H1 (cell line): Measurements from ENCODE around the gene SERPINE2. TPM values are rescaled to one million over a fixed set of nuclear protein-coding genes. Genes with fewer than 3 reads are reported as not detected.

Experiments used
- CTCF ChIA-PET: fragments of 300-600 bp; sonication (Branson Sonifier 250); formaldehyde crosslinking; loops from one replicate; lab custom pipeline; 2021; ENCODE audit not compliant: partially characterized antibody; lab: Charles Lee
- POLR2A ChIA-PET: fragments of 300-600 bp; sonication (Branson Sonifier 250); formaldehyde crosslinking; loops from one replicate; lab custom pipeline; 2021; ENCODE audit warnings: inconsistent platforms; ENCODE audit not compliant: partially characterized antibody; lab: Charles Lee
- DNase-seq, 2 experiments: peaks; one replicate each; pipeline versions ENCODE4 v3.0.0 to v3.0.0-alpha.2; 2010 to 2022; ENCODE audit warnings: low spot score in 2 of 2, low read depth in 1 of 2, mixed read lengths in 1 of 2
- FAIRE-seq: peaks from 2 replicates; lab custom pipeline; 2011; peaks lifted over from hg19 to GRCh38; lab: Jason Lieb, UNC
- H2AFZ ChIP-seq: 2 replicates; pipeline ENCODE4 v1.8.1; 2012; ENCODE audit warnings: low read length, inconsistent platforms
- H2AK5ac ChIP-seq: 2 replicates; pipeline ENCODE4 v1.6.1; 2013; ENCODE audit warnings: low read depth, low read length
- H2BK120ac ChIP-seq: replicated peaks from 2 replicates; pipeline ENCODE3; 2013; ENCODE audit warnings: low read depth, low read length, inconsistent platforms
- H2BK12ac ChIP-seq: 2 replicates; pipeline ENCODE4 v1.6.1; 2013; ENCODE audit warnings: low read depth, low read length
- H2BK15ac ChIP-seq: 2 replicates; pipeline ENCODE4 v1.6.1; 2013; ENCODE audit warnings: low read length
- H2BK20ac ChIP-seq: 2 replicates; pipeline ENCODE4 v1.6.1; 2013; ENCODE audit warnings: low read length
- H2BK5ac ChIP-seq: 2 replicates; pipeline ENCODE4 v1.6.1; 2013; ENCODE audit warnings: low read depth, low read length
- H3K14ac ChIP-seq: 2 replicates; pipeline ENCODE4 v1.6.1; 2013; ENCODE audit warnings: inconsistent platforms; ENCODE audit not compliant: insufficient read length
- H3K18ac ChIP-seq: 2 replicates; pipeline ENCODE4 v1.6.1; 2013; ENCODE audit warnings: low read length; ENCODE audit errors: extremely low read depth
- H3K23ac ChIP-seq: 2 replicates; pipeline ENCODE4 v1.6.1; 2013; ENCODE audit warnings: inconsistent platforms; ENCODE audit not compliant: insufficient read length
- H3K23me2 ChIP-seq: 2 replicates; pipeline ENCODE4 v1.6.1; 2013; ENCODE audit warnings: low read depth, low read length
- H3K27ac ChIP-seq: 2 replicates; pipeline ENCODE4 v1.6.1; 2011; ENCODE audit warnings: low read depth, low read length, inconsistent platforms
- H3K27me3 ChIP-seq, 4 experiments: replicated peaks in 1 of 4; 1 replicate in 1 of 4; 2 replicates in 3 of 4; pipeline versions ENCODE4 v1.6.1 to v1.8.1; 2011 to 2013; ENCODE audit warnings: low read length in 3 of 4, mild to moderate bottlenecking in 3 of 4, inconsistent platforms in 2 of 4, mixed read lengths in 2 of 4, moderate library complexity in 1 of 4; ENCODE audit not compliant: control insufficient read depth in 3 of 4, insufficient read depth in 3 of 4; ENCODE audit errors: extremely low read depth in 1 of 4
- H3K36me3 ChIP-seq, 4 experiments: 2 replicates each; pipeline versions ENCODE4 v1.6.1 to v1.8.1; 2011 to 2013; ENCODE audit warnings: mild to moderate bottlenecking in 4 of 4, low read length in 3 of 4, moderate library complexity in 2 of 4, control low read depth in 1 of 4, inconsistent platforms in 1 of 4; ENCODE audit not compliant: insufficient read depth in 4 of 4, control insufficient read depth in 2 of 4
- H3K4ac ChIP-seq: replicated peaks from 2 replicates; pipeline ENCODE3; 2013; ENCODE audit warnings: low read length, low read depth, mixed read lengths, inconsistent platforms; ENCODE audit not compliant: insufficient read length
- H3K4me1 ChIP-seq, 4 experiments: replicated peaks in 1 of 4; 1 replicate in 1 of 4; 2 replicates in 3 of 4; pipeline versions ENCODE4 v1.6.1 to v1.8.1; 2011 to 2013; ENCODE audit warnings: low read length in 3 of 4, inconsistent platforms in 2 of 4, mixed read lengths in 1 of 4; ENCODE audit not compliant: insufficient read depth in 4 of 4, control insufficient read depth in 3 of 4
- H3K4me2 ChIP-seq, 2 experiments: 2 replicates each; pipeline versions ENCODE4 v1.6.1 to v1.8.1; 2011 to 2013; ENCODE audit warnings: low read depth in 2 of 2, low read length in 2 of 2, control low read depth in 1 of 2, inconsistent platforms in 1 of 2, mild to moderate bottlenecking in 1 of 2; ENCODE audit not compliant: insufficient read depth in 1 of 2
- H3K4me3 ChIP-seq, 4 experiments: fragments of 200-600, 300-600 bp in 1 of 4; sonication (generic), shearing (Covaris generic), sonication (Bioruptor Twin) in 1 of 4; 2 replicates each; pipeline versions ENCODE4 v1.5.1 to v1.8.1; 2011 to 2016; ENCODE audit warnings: low read length in 4 of 4, low read depth in 3 of 4, control low read depth in 2 of 4, inconsistent platforms in 2 of 4, mild to moderate bottlenecking in 2 of 4, mixed read lengths in 1 of 4, moderate library complexity in 1 of 4; ENCODE audit not compliant: insufficient read depth in 2 of 4; ENCODE audit errors: extremely low read depth in 1 of 4
- H3K56ac ChIP-seq: replicated peaks from 2 replicates; pipeline ENCODE3; 2013; ENCODE audit warnings: low read depth, mild to moderate bottlenecking, mixed read lengths, low read length, inconsistent platforms; ENCODE audit not compliant: insufficient read length
- H3K79me1 ChIP-seq: 2 replicates; pipeline ENCODE4 v1.6.1; 2013; ENCODE audit warnings: low read depth, low read length, control low read depth
- H3K79me2 ChIP-seq, 2 experiments: 2 replicates each; pipeline versions ENCODE4 v1.6.1 to v1.8.1; 2012 to 2013; ENCODE audit warnings: low read length in 2 of 2, mild to moderate bottlenecking in 2 of 2, inconsistent platforms in 1 of 2; ENCODE audit not compliant: insufficient read depth in 2 of 2, control insufficient read depth in 1 of 2
- H3K9ac ChIP-seq, 4 experiments: replicated peaks in 1 of 4; 1 replicate in 1 of 4; 2 replicates in 3 of 4; pipeline versions ENCODE4 v1.6.1 to v1.8.1; 2011 to 2013; ENCODE audit warnings: low read depth in 3 of 4, low read length in 3 of 4, control low read depth in 2 of 4, mild to moderate bottlenecking in 2 of 4, moderate library complexity in 2 of 4, inconsistent platforms in 1 of 4; ENCODE audit errors: extremely low read depth in 1 of 4
- H3K9me3 ChIP-seq, 2 experiments: 2 replicates each; pipeline versions ENCODE4 v1.6.1 to v1.8.1; 2012 to 2013; ENCODE audit warnings: mild to moderate bottlenecking in 2 of 2, moderate library complexity in 2 of 2, control low read depth in 1 of 2, inconsistent platforms in 1 of 2, low read depth in 1 of 2, low read length in 1 of 2, mixed read lengths in 1 of 2; ENCODE audit not compliant: insufficient read depth in 2 of 2
- H4K20me1 ChIP-seq, 2 experiments: replicated peaks in 1 of 2; 2 replicates each; pipeline versions ENCODE3 to v1.8.1; 2011 to 2013; ENCODE audit warnings: inconsistent platforms in 2 of 2, low read length in 2 of 2, mild to moderate bottlenecking in 1 of 2; ENCODE audit not compliant: insufficient read depth in 2 of 2, control insufficient read depth in 1 of 2
- H4K5ac ChIP-seq: 2 replicates; pipeline ENCODE4 v1.6.1; 2013; ENCODE audit warnings: low read length, low read depth, mixed read lengths, inconsistent platforms; ENCODE audit not compliant: insufficient read length
- H4K8ac ChIP-seq: 2 replicates; pipeline ENCODE4 v1.8.0; 2013; ENCODE audit warnings: mild to moderate bottlenecking, moderate library complexity, low read length, inconsistent platforms; ENCODE audit not compliant: insufficient read depth; ENCODE audit errors: extremely low read depth
- H4K91ac ChIP-seq: replicated peaks from 2 replicates; pipeline ENCODE3; 2013; ENCODE audit warnings: low read length, mixed read lengths, inconsistent platforms; ENCODE audit not compliant: insufficient read length
- ATF3 ChIP-seq: IDR thresholded peaks from 2 replicates; pipeline ENCODE4 v1.6.1; 2011; ENCODE audit warnings: low read depth, mild to moderate bottlenecking, low read length; ENCODE audit not compliant: insufficient read depth
- BRCA1 ChIP-seq: IDR thresholded peaks from 2 replicates; pipeline ENCODE4 v1.6.1; 2012; ENCODE audit warnings: low read depth, low read length, improper control_type of control experiment
- CHD1 ChIP-seq: IDR thresholded peaks from 2 replicates; pipeline ENCODE4 v1.6.1; 2012; ENCODE audit warnings: low read depth, low read length, improper control_type of control experiment
- KDM4A ChIP-seq: IDR thresholded peaks from one replicate; pipeline ENCODE4 v1.7.1; 2012; ENCODE audit warnings: low read depth, mild to moderate bottlenecking, moderate library complexity, low read length, inconsistent platforms; ENCODE audit not compliant: severe bottlenecking
- MAFK ChIP-seq: IDR thresholded peaks from 2 replicates; pipeline ENCODE4 v1.6.1; 2012; ENCODE audit warnings: low read depth, mild to moderate bottlenecking, improper control_type of control experiment, low read length
- NRF1 ChIP-seq: IDR thresholded peaks from 2 replicates; pipeline ENCODE4 v1.6.1; 2011; ENCODE audit warnings: mild to moderate bottlenecking, low read depth, low read length, improper control_type of control experiment
- POLR2AphosphoS5 ChIP-seq: IDR thresholded peaks from 2 replicates; pipeline ENCODE4 v1.6.1; 2011; ENCODE audit warnings: low read depth, low read length
- SAP30 ChIP-seq: fragments of 300-600 bp; sonication (generic); IDR thresholded peaks from 2 replicates; pipeline ENCODE4 v1.7.1; 2012; ENCODE audit warnings: low read length, moderate library complexity, mild to moderate bottlenecking, inconsistent platforms; ENCODE audit not compliant: insufficient read depth, insufficient replicate concordance
- SUZ12 ChIP-seq: fragments of 200-600 bp; sonication (generic); IDR thresholded peaks from 2 replicates; pipeline ENCODE4 v1.6.1; 2012; ENCODE audit warnings: mild to moderate bottlenecking, inconsistent platforms, low read length, moderate library complexity, mixed read lengths
- TAF1 ChIP-seq: IDR thresholded peaks from 2 replicates; pipeline ENCODE4 v1.6.1; 2011; ENCODE audit warnings: mild to moderate bottlenecking, low read depth, low read length
- WGBS, 2 experiments: shearing (Covaris generic) in 1 of 2; methylation state at CpG; one replicate each; pipeline versions ENCODE4 v1.1.6 to v1.1.7; 2013 to 2015; ENCODE audit warnings: low lambda C conversion rate in 2 of 2, mixed read lengths in 2 of 2, inconsistent platforms in 1 of 2, low coverage in 1 of 2, missing lambda C conversion rate in 1 of 2; ENCODE audit not compliant: insufficient replicate concordance in 2 of 2, insufficient coverage in 1 of 2, insufficient read length in 1 of 2; ENCODE audit errors: extremely low coverage in 1 of 2, missing lambda C conversion rate in 1 of 2; 5-methylcytosine and 5-hydroxymethylcytosine counted together
- polyA plus RNA-seq, 7 experiments: library from polyadenylated mRNA; depleted of rRNA in 3 of 7; stranded (reverse) in 5 of 7; unstranded in 2 of 7; fragments of >200 nt in 5 of 7; fragments of 200-250 nt in 2 of 7; gene quantifications; 1 replicate in 5 of 7; 2 replicates in 1 of 7; 4 replicates in 1 of 7; pipeline versions ENCODE4 v1.2.1 to v1.2.3, GENCODE V29; 2011 to 2013; ENCODE audit warnings: missing spikeins in 2 of 7, mixed read lengths in 2 of 7
- total RNA-seq: library from RNA; stranded (reverse); fragmentation: NEBNext Ultra II Directional; extraction: Animal tissue kit (Norgen Biotek cat#: 25700); gene quantifications from 2 replicates; pipeline ENCODE4 v1.2.1, GENCODE V29; 2021

SERPINE2 gene
- total and polyA plus RNA-seq, 2 of the 8 experiments (the other 6 are each of a cell fraction or from before 2014, with no cell fraction given), result 26.2 to 76.0 TPM

GRCh38 chr2:224024270-224024669 lies 14.8 kb downstream of the SERPINE2 start:
- Histone ChIP-seq H4K8ac (no peak overlapping the region), H3K4me3 (no peak overlapping the region), H3K23ac (no peak overlapping the region), H3K14ac (no peak overlapping the region), H3K18ac (peak overlapping the region; percentile 25; the same call in 1 of the 2 replicates), H4K5ac (no peak overlapping the region), H3K79me2 (peaks cover 0 to 16% of the 10 kb centered on the region in 2 experiments; a peak in 1 of 4 replicates), H2BK120ac (no peak overlapping the region), H3K4me2 (peak overlapping the region in 1 of 2 experiments; percentile 12; a peak in 1 of 4 replicates), H3K9me3 (no peaks in the 10 kb centered on the region), H2BK12ac (no peak overlapping the region), H3K23me2 (no peaks in the 10 kb centered on the region; the same call in 1 of the 2 replicates), H3K27me3 (peaks cover 0 to 5% (median 2%) of the 10 kb centered on the region in 4 experiments; a peak in 2 of 7 replicates), H2BK15ac (no peak overlapping the region), H3K4ac (no peak overlapping the region), H3K56ac (no peak overlapping the region), H3K36me3 (no peaks in the 10 kb centered on the region), H3K9ac (no peak overlapping the region), H3K27ac (no peak overlapping the region), H4K91ac (no peak overlapping the region), H2BK5ac (peak overlapping the region; percentile 48; the same call in 1 of the 2 replicates), H2BK20ac (no peak overlapping the region), H2AK5ac (no peak overlapping the region), H2AFZ (no peak overlapping the region), H4K20me1 (peaks cover 0 to 15% of the 10 kb centered on the region in 2 experiments), H3K79me1 (no peaks in the 10 kb centered on the region), H3K4me1 (peaks cover 5 to 25% (median 18%) of the 10 kb centered on the region in 4 experiments)
- CTCF ChIA-PET, result interaction anchor here (0.8 to 2.7 kb wide), 5 partner anchors 15 to 54 kb away, joined by 3 to 10 read pairs (median 6); partner anchors contain the start of gene SERPINE2
- TF ChIP-seq SAP30, result no peak
- TF ChIP-seq CHD1, result no peak
- TF ChIP-seq BRCA1, result no peak
- TF ChIP-seq TAF1, result no peak
- TF ChIP-seq MAFK, result no peak
- no peak for TF ChIP-seq NRF1
- no peak for TF ChIP-seq POLR2AphosphoS5
- TF ChIP-seq ATF3, result no peak
- no peak for TF ChIP-seq KDM4A
- no peak for TF ChIP-seq SUZ12
- POLR2A ChIA-PET, result interaction anchor here (0.7 kb wide), 1 partner anchor 8 kb away, joined by 4 read pairs; no protein-coding TSS in a partner anchor
- 47% methylated on average over 4 of the region's 4 CpGs; no CpG with 5 or more reads in 1 of the 2 experiments for WGBS, 2 experiments
- FAIRE-seq, result peak; percentile 63
- no peak for DNase-seq
